Activated T-cell treated with anti-CD3 and anti-CD28 coated beads, Interleukin-2, amount 50 U/mL, for 24 hours (primary cell): Measurements from ENCODE around the gene LAIR1.
"Not testable (repeated sequence)": the region's sequence is repeated elsewhere in the genome, so short reads cannot be mapped to it uniquely, and the experiment has no call there.

ENCODE experiments used
- DNase-seq: peaks from one replicate; pipeline ENCODE4 v3.0.0-alpha.2; 2020
- H3K27ac Mint-ChIP-seq: 2 replicates; pipeline ENCODE4 v1.8.0; 2020; ENCODE audit warnings: mild to moderate bottlenecking, mixed read lengths
- H3K27me3 Mint-ChIP-seq: 2 replicates; pipeline ENCODE4 v1.8.0; 2020; ENCODE audit warnings: mixed read lengths
- H3K36me3 Mint-ChIP-seq: 2 replicates; pipeline ENCODE4 v1.8.0; 2020; ENCODE audit warnings: low read depth, mixed read lengths
- H3K4me1 Mint-ChIP-seq: 2 replicates; pipeline ENCODE4 v1.8.0; 2020; ENCODE audit warnings: low read depth, mixed read lengths
- H3K4me3 Mint-ChIP-seq: 2 replicates; pipeline ENCODE4 v1.8.0; 2020; ENCODE audit warnings: mild to moderate bottlenecking, moderate library complexity, mixed read lengths
- H3K9me3 Mint-ChIP-seq: 2 replicates; pipeline ENCODE4 v1.8.0; 2020; ENCODE audit warnings: mixed read lengths

Gene LAIR1

GRCh38 chr19:54369082-54369687 lies 4.5 kb upstream of the LAIR1 start:
- Mint-ChIP-seq H3K4me1 (peaks cover 67% of the 10 kb centered on the region), H3K4me3 (peak overlapping the region; percentile 68), H3K9me3 (no peaks in the 10 kb centered on the region), H3K27ac (peak overlapping the region; percentile 24), H3K27me3 (peaks cover 16% of the 10 kb centered on the region), H3K36me3 (peaks cover 4% of the 10 kb centered on the region)
- DNase-seq: no peak

GRCh38 chr19:54366811-54367210 lies 2.1 kb upstream of the LAIR1 start:
- H3K36me3 Mint-ChIP-seq: peaks cover 8% of the 10 kb centered on the region
- peaks cover 75% of the 10 kb centered on the region for H3K4me1 Mint-ChIP-seq
- no peak for DNase-seq
- H3K27me3 Mint-ChIP-seq: peaks cover 12% of the 10 kb centered on the region
- no peaks in the 10 kb centered on the region for H3K9me3 Mint-ChIP-seq
- H3K27ac Mint-ChIP-seq: no peak overlapping the region
- H3K4me3 Mint-ChIP-seq: no peak overlapping the region

- DNase-seq, H3K4me3 Mint-ChIP-seq, H3K27me3 Mint-ChIP-seq, H3K36me3 Mint-ChIP-seq, H3K9me3 Mint-ChIP-seq: not testable (repeated sequence)
- Mint-ChIP-seq H3K27ac (peak overlapping the region; percentile 28), H3K4me1 (peaks cover 77% of the 10 kb centered on the region)
Measured at GRCh38 chr19:54365798-54366197, 1.1 kb upstream of the LAIR1 start.

- peak overlapping the region; percentile 83 for H3K27ac Mint-ChIP-seq
- peaks cover 57% of the 10 kb centered on the region for H3K4me1 Mint-ChIP-seq
- H3K9me3 Mint-ChIP-seq, DNase-seq, H3K36me3 Mint-ChIP-seq, H3K27me3 Mint-ChIP-seq: not testable (repeated sequence)
- peak overlapping the region; percentile 87 for H3K4me3 Mint-ChIP-seq
Measured at GRCh38 chr19:54361680-54362422, 2.9 kb downstream of the LAIR1 start.

GRCh38 chr19:54359149-54359820 lies 5.4 kb downstream of the LAIR1 start:
- not testable (repeated sequence) for H3K27ac Mint-ChIP-seq, H3K27me3 Mint-ChIP-seq, H3K36me3 Mint-ChIP-seq, H3K9me3 Mint-ChIP-seq, H3K4me3 Mint-ChIP-seq
- DNase-seq: peak; percentile 84
- H3K4me1 Mint-ChIP-seq: peaks cover 41% of the 10 kb centered on the region

- Mint-ChIP-seq H3K27me3 (no peaks in the 10 kb centered on the region), H3K27ac (no peak overlapping the region), H3K4me1 (peaks cover 28% of the 10 kb centered on the region), H3K9me3 (no peaks in the 10 kb centered on the region), H3K36me3 (peaks cover 8% of the 10 kb centered on the region), H3K4me3 (no peak overlapping the region)
- no peak for DNase-seq
Measured at GRCh38 chr19:54357381-54357780, 7.3 kb downstream of the LAIR1 start.

GRCh38 chr19:54356444-54357056 lies 8.2 kb downstream of the LAIR1 start:
- Mint-ChIP-seq H3K9me3 (no peaks in the 10 kb centered on the region), H3K36me3 (peaks cover 8% of the 10 kb centered on the region), H3K27ac (no peak overlapping the region), H3K4me1 (peaks cover 21% of the 10 kb centered on the region), H3K27me3 (no peaks in the 10 kb centered on the region), H3K4me3 (no peak overlapping the region)
- no peak for DNase-seq

GRCh38 chr19:54355675-54356074 lies 9.1 kb downstream of the LAIR1 start:
- Mint-ChIP-seq H3K27ac (no peak overlapping the region), H3K9me3 (no peaks in the 10 kb centered on the region), H3K27me3 (no peaks in the 10 kb centered on the region), H3K4me1 (peaks cover 15% of the 10 kb centered on the region), H3K36me3 (peaks cover 8% of the 10 kb centered on the region), H3K4me3 (no peak overlapping the region)
- DNase-seq: no peak

- H3K27me3 Mint-ChIP-seq: no peaks in the 10 kb centered on the region
- peaks cover 11% of the 10 kb centered on the region for H3K4me1 Mint-ChIP-seq
- no peak overlapping the region for H3K4me3 Mint-ChIP-seq
- peak overlapping the region; percentile 52 for H3K27ac Mint-ChIP-seq
- H3K36me3 Mint-ChIP-seq: peaks cover 8% of the 10 kb centered on the region
- DNase-seq: no peak
- H3K9me3 Mint-ChIP-seq: no peaks in the 10 kb centered on the region
Measured at GRCh38 chr19:54354761-54355160, 10.0 kb downstream of the LAIR1 start.

- H3K27ac Mint-ChIP-seq: no peak overlapping the region
- peaks cover 8% of the 10 kb centered on the region for H3K36me3 Mint-ChIP-seq
- H3K27me3 Mint-ChIP-seq: peaks cover 4% of the 10 kb centered on the region
Measured at GRCh38 chr19:54352546-54352945, 12.2 kb downstream of the LAIR1 start.

GRCh38 chr19:54352041-54352440 lies 12.7 kb downstream of the LAIR1 start:
- DNase-seq: no peak
- no peaks in the 10 kb centered on the region for H3K9me3 Mint-ChIP-seq
- no peak overlapping the region for H3K27ac Mint-ChIP-seq
- H3K4me3 Mint-ChIP-seq: no peak overlapping the region
- peaks cover 9% of the 10 kb centered on the region for H3K4me1 Mint-ChIP-seq
- peaks cover 4% of the 10 kb centered on the region for H3K27me3 Mint-ChIP-seq
- H3K36me3 Mint-ChIP-seq: peaks cover 8% of the 10 kb centered on the region

More at GRCh38 chr19:54352546-54352945, 12.2 kb downstream of the LAIR1 start:
- DNase-seq: no peak
- no peaks in the 10 kb centered on the region for H3K9me3 Mint-ChIP-seq
- H3K4me1 Mint-ChIP-seq: peaks cover 9% of the 10 kb centered on the region
- H3K4me3 Mint-ChIP-seq: no peak overlapping the region

- H3K4me1 Mint-ChIP-seq: peaks cover 9% of the 10 kb centered on the region
- no peak overlapping the region for H3K4me3 Mint-ChIP-seq
- H3K36me3 Mint-ChIP-seq: peaks cover 8% of the 10 kb centered on the region
- peaks cover 4% of the 10 kb centered on the region for H3K27me3 Mint-ChIP-seq
- no peak for DNase-seq
- no peak overlapping the region for H3K27ac Mint-ChIP-seq
- no peaks in the 10 kb centered on the region for H3K9me3 Mint-ChIP-seq
Measured at GRCh38 chr19:54351474-54351873, 13.3 kb downstream of the LAIR1 start.

- H3K9me3 Mint-ChIP-seq: no peaks in the 10 kb centered on the region
- no peaks in the 10 kb centered on the region for H3K4me1 Mint-ChIP-seq
- no peak for DNase-seq
- no peak overlapping the region for H3K4me3 Mint-ChIP-seq
- peaks cover 4% of the 10 kb centered on the region for H3K27me3 Mint-ChIP-seq
- no peaks in the 10 kb centered on the region for H3K36me3 Mint-ChIP-seq
- no peak overlapping the region for H3K27ac Mint-ChIP-seq
Measured at GRCh38 chr19:54345938-54346386, 18.8 kb downstream of the LAIR1 start.

GRCh38 chr19:54343868-54344267 lies 20.9 kb downstream of the LAIR1 start:
- H3K4me3 Mint-ChIP-seq: no peak overlapping the region
- no peaks in the 10 kb centered on the region for H3K4me1 Mint-ChIP-seq
- no peak for DNase-seq
- H3K27ac Mint-ChIP-seq: no peak overlapping the region
- H3K27me3 Mint-ChIP-seq: peaks cover 6% of the 10 kb centered on the region
- H3K36me3 Mint-ChIP-seq: no peaks in the 10 kb centered on the region
- H3K9me3 Mint-ChIP-seq: no peaks in the 10 kb centered on the region
